HepG2 (cell line): ENCODE results near the gene PXDC1. TPM values are rescaled to one million over a fixed set of nuclear protein-coding genes. Genes with fewer than 3 reads are reported as not detected.
A peak's percentile ranks its signal among the peaks of the same experiment; 100 is the strongest.

Experiments
- DMAP1 ChIP-seq: IDR thresholded peaks from 2 replicates; pipeline ENCODE4 v1.6.1; 2016
- FOXC1 ChIP-seq: sonication (generic); formaldehyde crosslinking; IDR thresholded peaks from 2 replicates; pipeline ENCODE4 v1.8.0; 2022; ENCODE audit warnings: mild to moderate bottlenecking, missing genetic modification reagents, borderline replicate concordance
- GATA4 ChIP-seq: sonication (generic); IDR thresholded peaks from 2 replicates; pipeline ENCODE4 v1.6.1; 2016; ENCODE audit warnings: antibody characterized with exemption, low read depth, borderline replicate concordance
- JARID2 ChIP-seq: sonication (generic); formaldehyde crosslinking; IDR thresholded peaks from 2 replicates; pipeline ENCODE4 v1.8.1; 2023; ENCODE audit warnings: missing genetic modification reagents, inconsistent platforms; ENCODE audit not compliant: insufficient replicate concordance
- KAT7 ChIP-seq: IDR thresholded peaks from 2 replicates; pipeline ENCODE4 v1.6.1; 2018; ENCODE audit warnings: borderline replicate concordance, missing compliant biosample characterization
- MIXL1 ChIP-seq: IDR thresholded peaks from 2 replicates; pipeline ENCODE4 v1.6.1; 2016
- MLX ChIP-seq: IDR thresholded peaks from 2 replicates; pipeline ENCODE4 v1.6.1; 2016
- NR3C1 ChIP-seq: sonication (generic); formaldehyde crosslinking; IDR thresholded peaks from 2 replicates; pipeline ENCODE4 v1.4.0; 2020; ENCODE audit warnings: missing genetic modification reagents
- PRMT3 ChIP-seq: sonication (generic); formaldehyde crosslinking; IDR thresholded peaks from 2 replicates; pipeline ENCODE4 v1.8.1; 2022; ENCODE audit warnings: low read depth, mild to moderate bottlenecking, moderate library complexity, missing genetic modification reagents, borderline replicate concordance
- SMYD3 ChIP-seq: sonication (generic); formaldehyde crosslinking; IDR thresholded peaks from 2 replicates; pipeline ENCODE4 v1.8.1; 2023; ENCODE audit warnings: mild to moderate bottlenecking, missing genetic modification reagents
- SNRNP70 ChIP-seq: fragments of 200-400 bp; formaldehyde crosslinking; IDR thresholded peaks from 2 replicates; pipeline ENCODE4 v1.6.1; 2017; ENCODE audit warnings: mild to moderate bottlenecking, low read depth, low read length, moderate library complexity
- SSRP1 ChIP-seq: IDR thresholded peaks from 2 replicates; pipeline ENCODE4 v1.6.1; 2016; ENCODE audit warnings: control low read depth
- THAP9 ChIP-seq: sonication (generic); formaldehyde crosslinking; IDR thresholded peaks from 2 replicates; pipeline ENCODE4; 2020; ENCODE audit warnings: missing genetic modification reagents, mild to moderate bottlenecking, borderline replicate concordance
- YEATS4 ChIP-seq: sonication (generic); formaldehyde crosslinking; IDR thresholded peaks from 2 replicates; pipeline ENCODE4 v1.4.0; 2020; ENCODE audit warnings: missing genetic modification reagents, borderline replicate concordance
- ZNF275 ChIP-seq: sonication (generic); formaldehyde crosslinking; IDR thresholded peaks from 2 replicates; pipeline ENCODE4 v1.8.0; 2022; ENCODE audit warnings: missing genetic modification reagents, mild to moderate bottlenecking, inconsistent platforms, borderline replicate concordance
- ZNF569 ChIP-seq: sonication (generic); formaldehyde crosslinking; IDR thresholded peaks from 2 replicates; pipeline ENCODE4 v1.5.0; 2020; ENCODE audit warnings: mild to moderate bottlenecking, missing genetic modification reagents, moderate library complexity, borderline replicate concordance
- ZNF780A ChIP-seq: sonication (generic); formaldehyde crosslinking; IDR thresholded peaks from 2 replicates; pipeline ENCODE4 v1.8.0; 2022; ENCODE audit warnings: mild to moderate bottlenecking, missing genetic modification reagents, moderate library complexity
- ZNF792 ChIP-seq: IDR thresholded peaks from 2 replicates; pipeline ENCODE4 v1.6.1; 2016
- polyA plus RNA-seq, 8 experiments: library from polyadenylated mRNA; depleted of rRNA in 3 of 8; stranded (reverse) in 7 of 8; unstranded in 1 of 8; fragments of >200 nt; fragmentation: Illumina TruSeq in 4 of 8; extraction: Trizol in 4 of 8; gene quantifications; 2 replicates each; pipeline versions ENCODE4 v1.2.1 to v1.2.3, GENCODE V29; 2011 to 2016; ENCODE audit warnings: low read depth in 4 of 8, missing spikeins in 1 of 8, mixed read lengths in 1 of 8; ENCODE audit not compliant: insufficient read depth in 1 of 8
- total RNA-seq, 5 experiments: library from RNA; depleted of rRNA; stranded (reverse); fragments of >200 nt; fragmentation: Illumina TruSeq; extraction: Trizol; gene quantifications; 2 replicates each; pipeline ENCODE4 v1.2.3, GENCODE V29; 2016; ENCODE audit warnings: low read depth in 1 of 5
- TF ChIP-seq, protein P1 (sequence below): sonication (generic); formaldehyde crosslinking; IDR thresholded peaks from 2 replicates; pipeline ENCODE4 v1.5.0; 2020; ENCODE audit warnings: missing genetic modification reagents, mild to moderate bottlenecking, borderline replicate concordance
- TF ChIP-seq, protein P2 (sequence below): sonication (generic); formaldehyde crosslinking; IDR thresholded peaks from 2 replicates; pipeline ENCODE4 v1.4.0; 2020; ENCODE audit warnings: missing genetic modification reagents, low read depth, mild to moderate bottlenecking, borderline replicate concordance
- TF ChIP-seq, protein P3 (sequence below): sonication (generic); formaldehyde crosslinking; IDR thresholded peaks from 2 replicates; pipeline ENCODE4 v1.4.0; 2020; ENCODE audit warnings: missing genetic modification reagents

The PXDC1 gene
- total and polyA plus RNA-seq, 2 of the 13 experiments (the other 11 are each of a cell fraction or from before 2014, with no cell fraction given): 32.4 to 34.7 TPM

DNA sequence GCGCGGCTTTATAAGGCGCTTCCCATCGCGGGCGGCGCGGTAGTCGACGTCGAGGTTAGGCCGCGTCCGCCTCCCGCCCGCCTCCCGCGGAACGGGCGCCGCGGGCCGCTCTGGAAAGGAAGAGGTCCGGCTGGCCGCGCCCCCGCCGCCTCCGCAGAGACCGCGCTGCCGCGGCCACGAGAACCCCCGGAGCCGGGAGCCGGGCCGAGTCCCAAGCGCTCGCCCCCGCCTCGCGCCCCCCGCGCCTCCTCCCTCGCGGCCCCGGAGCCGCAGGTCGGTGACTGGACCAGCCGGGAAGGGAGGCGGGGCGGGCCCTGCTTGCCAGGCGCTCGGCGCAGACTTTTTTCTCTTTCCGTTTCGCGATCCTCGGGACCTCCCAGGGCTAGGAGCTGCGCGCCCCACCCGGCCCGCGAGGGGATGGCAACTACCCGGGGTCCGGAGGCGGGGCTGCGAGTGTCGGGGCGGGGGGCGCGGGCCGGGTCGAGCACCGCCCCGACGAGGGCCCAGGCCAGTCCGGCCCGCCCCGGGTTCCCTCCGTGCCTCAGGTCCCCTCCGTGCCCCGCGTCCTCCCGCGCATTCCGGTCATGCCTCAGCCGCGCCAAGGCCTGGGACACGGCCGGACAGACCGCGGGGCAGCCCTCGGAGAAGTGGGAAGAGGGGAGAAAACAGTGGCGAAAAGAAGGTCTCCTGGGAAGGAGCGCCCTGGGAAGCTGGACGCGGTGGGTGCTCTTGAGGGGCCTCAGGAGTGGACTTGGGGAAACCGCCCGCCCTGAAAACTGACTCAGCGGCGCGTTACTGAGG is 417 bp upstream of the PXDC1 start (continued):
- no peak for TF ChIP-seq PRMT3 (CRISPR knock-in tag)
- 0 out of 2 replicates have a peak, but pooled peaks have one; percentile 20 for TF ChIP-seq ZNF780A (CRISPR knock-in tag)
- TF ChIP-seq, protein P1, sequence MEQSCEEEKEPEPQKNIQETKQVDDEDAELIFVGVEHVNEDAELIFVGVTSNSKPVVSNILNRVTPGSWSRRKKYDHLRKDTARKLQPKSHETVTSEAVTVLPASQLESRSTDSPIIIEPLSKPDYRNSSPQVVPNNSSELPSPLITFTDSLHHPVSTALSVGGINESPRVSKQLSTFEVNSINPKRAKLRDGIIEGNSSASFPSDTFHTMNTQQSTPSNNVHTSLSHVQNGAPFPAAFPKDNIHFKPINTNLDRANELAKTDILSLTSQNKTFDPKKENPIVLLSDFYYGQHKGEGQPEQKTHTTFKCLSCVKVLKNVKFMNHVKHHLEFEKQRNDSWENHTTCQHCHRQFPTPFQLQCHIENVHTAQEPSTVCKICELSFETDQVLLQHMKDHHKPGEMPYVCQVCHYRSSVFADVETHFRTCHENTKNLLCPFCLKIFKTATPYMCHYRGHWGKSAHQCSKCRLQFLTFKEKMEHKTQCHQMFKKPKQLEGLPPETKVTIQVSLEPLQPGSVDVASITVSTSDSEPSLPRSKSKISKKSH (CRISPR knock-in tag): peak; percentile 39; the same call in 1 of the 2 replicates
- no peak for TF ChIP-seq THAP9 (CRISPR knock-in tag)
- TF ChIP-seq DMAP1: peak; percentile 16; the same call in 1 of the 2 replicates
- no peak for TF ChIP-seq KAT7 (CRISPR knock-in tag)
- TF ChIP-seq YEATS4 (CRISPR knock-in tag): peak; percentile 46; the same call in 1 of the 2 replicates
- 0 out of 2 replicates have a peak, but pooled peaks have one; percentile 45 for TF ChIP-seq ZNF275 (CRISPR knock-in tag)
- TF ChIP-seq, protein P2, sequence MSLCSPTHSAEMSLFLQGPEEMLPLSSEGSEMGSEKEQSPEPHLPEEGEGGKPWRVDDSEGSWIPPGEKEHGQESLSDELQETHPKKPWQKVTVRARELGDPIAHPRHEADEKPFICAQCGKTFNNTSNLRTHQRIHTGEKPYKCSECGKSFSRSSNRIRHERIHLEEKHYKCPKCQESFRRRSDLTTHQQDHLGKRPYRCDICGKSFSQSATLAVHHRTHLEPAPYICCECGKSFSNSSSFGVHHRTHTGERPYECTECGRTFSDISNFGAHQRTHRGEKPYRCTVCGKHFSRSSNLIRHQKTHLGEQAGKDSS: peak; percentile 34
- TF ChIP-seq SNRNP70: no peak
- TF ChIP-seq NR3C1 (CRISPR knock-in tag): no peak
- TF ChIP-seq MLX: peak; percentile 63; the same call in 1 of the 2 replicates
- no peak for TF ChIP-seq ZNF569 (CRISPR knock-in tag)
- TF ChIP-seq SSRP1 (CRISPR knock-in tag): no peak
- 0 out of 2 replicates have a peak, but pooled peaks have one; percentile 38 for TF ChIP-seq SMYD3
- TF ChIP-seq FOXC1 (CRISPR knock-in tag): no peak
- no peak for TF ChIP-seq JARID2
- 0 out of 2 replicates have a peak, but pooled peaks have one; percentile 28 for TF ChIP-seq MIXL1 (CRISPR knock-in tag)
- TF ChIP-seq GATA4: no peak
- TF ChIP-seq, protein P3, sequence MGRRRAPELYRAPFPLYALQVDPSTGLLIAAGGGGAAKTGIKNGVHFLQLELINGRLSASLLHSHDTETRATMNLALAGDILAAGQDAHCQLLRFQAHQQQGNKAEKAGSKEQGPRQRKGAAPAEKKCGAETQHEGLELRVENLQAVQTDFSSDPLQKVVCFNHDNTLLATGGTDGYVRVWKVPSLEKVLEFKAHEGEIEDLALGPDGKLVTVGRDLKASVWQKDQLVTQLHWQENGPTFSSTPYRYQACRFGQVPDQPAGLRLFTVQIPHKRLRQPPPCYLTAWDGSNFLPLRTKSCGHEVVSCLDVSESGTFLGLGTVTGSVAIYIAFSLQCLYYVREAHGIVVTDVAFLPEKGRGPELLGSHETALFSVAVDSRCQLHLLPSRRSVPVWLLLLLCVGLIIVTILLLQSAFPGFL: no peak
- TF ChIP-seq ZNF792 (CRISPR knock-in tag): peak; percentile 49; the same call in 1 of the 2 replicates
